ENCODE measurements around the gene APC2.
"Not testable (repeated sequence)": the region's sequence is repeated elsewhere in the genome, so short reads cannot be mapped to it uniquely, and the experiment has no call there.

Gene APC2

DNA sequence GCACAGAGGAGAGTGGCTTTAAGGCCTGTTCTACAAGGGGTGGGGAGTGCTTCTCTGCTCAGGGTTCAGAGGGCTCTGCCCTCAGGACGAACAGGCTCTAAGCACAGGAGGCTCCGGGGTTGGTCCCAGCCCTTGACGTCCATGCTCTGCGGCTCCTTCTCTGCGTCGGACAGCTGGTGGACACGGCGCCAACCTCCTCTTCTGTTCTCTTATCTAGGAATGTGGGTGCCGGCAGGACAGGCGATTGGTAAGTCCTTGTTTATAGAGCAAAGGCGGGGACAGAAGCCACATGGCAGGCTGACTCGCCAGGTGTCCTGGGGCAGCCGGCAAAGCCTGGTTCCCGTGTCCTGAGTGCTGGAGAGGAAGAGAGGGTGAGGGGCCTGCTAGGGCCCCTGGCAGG is 20.2 kb upstream of the APC2 start:
- DNase-seq: no peak

DNA sequence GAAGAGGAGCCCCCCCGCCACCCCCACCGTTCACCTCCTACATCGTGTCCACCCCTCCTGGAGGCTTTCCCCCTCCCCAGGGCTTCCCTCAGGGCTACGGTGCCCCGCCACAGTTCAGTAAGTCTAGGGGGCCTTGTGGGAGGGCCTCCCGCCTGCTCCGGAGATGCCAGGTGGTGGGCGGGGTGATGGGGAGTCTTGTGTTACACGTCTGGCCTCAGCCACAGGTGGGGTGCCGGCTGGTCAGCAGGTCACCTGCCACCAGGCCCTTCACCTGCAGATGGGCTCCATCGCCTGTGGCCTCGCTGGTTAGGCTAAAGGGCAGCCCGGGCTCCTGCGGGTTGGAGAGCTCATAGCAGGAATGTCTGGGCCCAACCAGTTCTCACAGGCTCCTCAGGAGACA is 19.7 kb upstream of the APC2 start:
- DNase-seq: no peak

GRCh38 chr19:1431759-1432506 is 18.0 kb upstream of the APC2 start:
- DNase-seq: no peak

GRCh38 chr19:1432507-1432887 is 17.4 kb upstream of the APC2 start:
- no peak for DNase-seq

- DNase-seq: no peak
These were observed 16.5 kb upstream of the APC2 start for GRCh38 chr19:1433119-1434039.

GRCh38 chr19:1434040-1434366 is 15.9 kb upstream of the APC2 start:
- no peak for DNase-seq

DNA sequence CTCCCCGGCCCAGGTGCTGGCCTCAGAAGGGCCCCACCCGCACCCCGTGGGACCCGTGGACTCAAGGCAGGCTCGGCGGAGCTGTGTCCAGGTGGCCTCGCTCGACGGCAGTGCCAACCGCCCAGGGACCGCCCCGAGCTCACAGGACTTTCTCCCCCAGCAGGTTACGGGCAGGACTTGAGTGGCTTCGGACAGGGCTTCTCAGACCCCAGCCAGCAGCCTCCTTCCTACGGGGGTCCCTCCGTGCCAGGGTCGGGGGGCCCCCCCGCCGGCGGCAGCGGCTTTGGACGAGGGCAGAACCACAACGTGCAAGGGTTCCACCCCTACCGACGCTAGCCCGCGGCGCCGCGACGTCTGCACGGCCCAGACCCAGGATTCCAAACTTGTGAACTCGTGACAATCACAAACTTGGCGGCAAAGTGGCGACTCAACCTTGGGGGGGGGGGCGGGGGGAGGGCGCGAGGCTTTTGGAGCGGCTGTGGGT is 15.3 kb upstream of the APC2 start:
- no peak for DNase-seq

- DNase-seq: no peak
These were observed 14.4 kb upstream of the APC2 start for GRCh38 chr19:1435378-1435989.

GRCh38 chr19:1437609-1438008 is 12.3 kb upstream of the APC2 start:
- no peak for DNase-seq

DNA sequence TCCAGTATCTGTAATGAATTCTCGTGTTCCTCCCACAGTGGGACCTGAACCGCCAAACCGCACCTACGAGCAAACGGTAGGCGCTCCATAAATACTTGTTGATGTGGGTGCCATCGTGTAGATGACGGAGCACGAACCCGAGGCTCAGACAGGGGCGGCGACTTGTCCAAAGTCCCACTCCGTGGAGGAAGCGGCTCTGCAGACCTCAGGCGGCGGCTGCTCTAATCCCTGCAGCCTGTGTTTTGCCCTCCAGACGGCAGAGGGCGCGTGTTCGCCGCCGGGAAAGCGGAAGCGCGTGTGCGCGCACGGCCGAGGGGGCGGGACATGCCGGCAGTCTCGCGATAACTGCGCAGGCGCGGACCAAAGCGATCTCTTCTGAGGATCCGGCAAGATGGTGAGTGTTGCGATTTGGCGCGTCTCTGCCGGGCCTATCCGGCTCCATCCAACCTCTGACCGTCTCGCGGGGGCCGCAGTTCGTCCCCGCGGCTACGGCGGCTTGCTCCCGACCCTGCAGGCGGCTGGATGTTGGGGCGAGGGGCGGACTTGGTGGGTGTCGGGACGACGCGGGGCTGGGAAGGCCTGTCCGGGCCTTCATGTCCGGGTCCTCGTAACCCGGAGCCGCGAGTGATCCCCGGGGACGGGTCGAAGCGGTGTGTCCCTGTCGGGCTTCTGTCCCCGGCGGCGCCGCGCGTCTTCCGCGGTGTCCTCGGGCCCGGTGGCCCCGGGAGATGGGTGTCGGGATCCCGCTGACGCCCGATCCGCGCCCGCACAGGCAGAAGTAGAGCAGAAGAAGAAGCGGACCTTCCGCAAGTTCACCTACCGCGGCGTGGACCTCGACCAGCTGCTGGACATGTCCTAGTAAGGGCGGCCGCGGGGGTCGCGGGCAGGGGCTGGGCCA is 11.6 kb upstream of the APC2 start, which contains the start of gene RPS15:
Gene RPS15 (plus strand): TSS at position 362 of the 898 bp plus-strand sequence. CDS start 30 bp downstream, at position 392.
- DNase-seq: peak; percentile 96

DNA sequence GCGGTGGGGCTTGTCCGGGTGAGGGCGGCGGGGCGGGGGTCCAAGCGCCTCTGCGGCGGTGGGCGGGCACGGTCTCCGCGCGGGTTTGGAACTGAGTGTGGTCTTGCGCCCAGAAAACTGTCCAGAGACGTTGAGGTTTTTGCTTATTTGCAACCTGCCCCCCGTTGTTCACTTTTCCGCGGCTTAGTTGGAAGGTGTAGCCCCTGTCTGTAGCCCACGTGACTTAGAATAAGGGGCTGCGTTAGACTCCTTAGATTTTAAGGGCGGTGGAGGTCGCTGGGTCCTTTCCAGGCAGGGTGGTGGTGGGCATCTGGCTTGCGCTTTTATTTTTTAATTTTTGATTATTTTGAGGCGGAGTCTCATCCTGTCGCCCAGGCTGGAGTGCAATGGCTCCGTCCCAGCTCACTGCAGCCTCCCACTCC is 11.0 kb upstream of the APC2 start:
- no peak for DNase-seq

GRCh38 chr19:1439525-1440417 is 10.2 kb upstream of the APC2 start:
- DNase-seq: not testable (repeated sequence)

- DNase-seq: no peak
These were observed 9.5 kb upstream of the APC2 start for GRCh38 chr19:1440418-1440801.

DNA sequence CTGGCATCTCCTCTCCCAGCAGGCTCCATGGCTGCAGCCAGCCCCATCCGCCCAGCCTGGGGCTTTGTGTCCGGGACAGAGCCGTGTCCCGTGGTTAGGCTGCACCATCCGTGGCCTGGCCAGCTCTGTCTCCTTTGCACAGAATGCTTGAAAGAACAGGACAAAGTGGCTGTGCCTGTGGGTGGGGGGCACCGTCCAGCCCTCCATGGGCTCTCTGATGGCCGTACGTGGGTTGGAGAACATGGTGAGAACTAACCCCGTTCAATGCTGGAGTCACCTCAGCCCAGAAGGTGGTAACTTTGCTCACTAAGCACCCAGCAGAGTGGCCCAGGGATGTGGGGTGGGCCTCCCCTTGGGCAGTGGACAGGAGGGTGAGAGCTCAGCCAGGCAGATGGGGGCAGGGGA is 8.9 kb upstream of the APC2 start:
- DNase-seq: no peak

- no peak for DNase-seq
These were observed 8.1 kb upstream of the APC2 start for GRCh38 chr19:1441677-1442438.

DNA sequence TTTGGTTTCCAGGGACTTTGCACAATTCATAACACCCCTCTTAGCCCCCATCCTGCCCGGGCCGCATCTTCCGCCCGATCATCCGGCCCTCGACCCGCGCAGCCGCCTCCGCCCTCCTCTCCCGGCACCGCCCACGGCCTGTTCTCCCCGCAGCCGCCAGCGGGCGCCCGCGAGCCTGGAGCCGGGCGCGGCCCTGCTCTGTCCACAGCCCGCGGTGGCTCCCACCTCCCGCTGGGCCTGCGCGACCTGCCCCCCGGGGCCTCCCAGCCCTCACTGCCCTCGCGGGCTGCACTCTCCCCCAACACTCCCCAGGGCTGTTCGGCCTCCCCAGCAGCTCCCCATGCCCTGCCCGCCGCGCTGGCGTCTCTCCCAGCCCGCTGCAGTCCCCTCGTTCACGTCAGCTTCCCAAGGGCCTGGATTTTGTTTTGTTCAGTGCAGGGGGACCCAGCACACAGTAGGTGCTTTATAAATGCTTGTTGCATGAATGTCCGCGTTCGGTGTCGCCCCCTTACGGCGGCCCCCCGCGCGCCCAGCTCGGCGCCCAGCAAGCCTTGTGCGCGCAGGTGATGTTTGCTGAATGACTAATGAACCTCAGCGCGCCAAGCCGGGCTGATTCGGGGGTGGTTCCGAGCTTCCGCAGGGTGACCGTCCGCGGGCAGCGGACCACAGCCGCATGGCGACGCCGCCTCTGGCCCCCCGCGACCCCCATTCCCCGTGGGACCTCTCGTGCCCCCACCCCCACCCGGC is 4.6 kb upstream of the APC2 start:
- DNase-seq: peak; percentile 83

GRCh38 chr19:1445932-1446712 is 3.8 kb upstream of the APC2 start:
- no peak for DNase-seq

DNA sequence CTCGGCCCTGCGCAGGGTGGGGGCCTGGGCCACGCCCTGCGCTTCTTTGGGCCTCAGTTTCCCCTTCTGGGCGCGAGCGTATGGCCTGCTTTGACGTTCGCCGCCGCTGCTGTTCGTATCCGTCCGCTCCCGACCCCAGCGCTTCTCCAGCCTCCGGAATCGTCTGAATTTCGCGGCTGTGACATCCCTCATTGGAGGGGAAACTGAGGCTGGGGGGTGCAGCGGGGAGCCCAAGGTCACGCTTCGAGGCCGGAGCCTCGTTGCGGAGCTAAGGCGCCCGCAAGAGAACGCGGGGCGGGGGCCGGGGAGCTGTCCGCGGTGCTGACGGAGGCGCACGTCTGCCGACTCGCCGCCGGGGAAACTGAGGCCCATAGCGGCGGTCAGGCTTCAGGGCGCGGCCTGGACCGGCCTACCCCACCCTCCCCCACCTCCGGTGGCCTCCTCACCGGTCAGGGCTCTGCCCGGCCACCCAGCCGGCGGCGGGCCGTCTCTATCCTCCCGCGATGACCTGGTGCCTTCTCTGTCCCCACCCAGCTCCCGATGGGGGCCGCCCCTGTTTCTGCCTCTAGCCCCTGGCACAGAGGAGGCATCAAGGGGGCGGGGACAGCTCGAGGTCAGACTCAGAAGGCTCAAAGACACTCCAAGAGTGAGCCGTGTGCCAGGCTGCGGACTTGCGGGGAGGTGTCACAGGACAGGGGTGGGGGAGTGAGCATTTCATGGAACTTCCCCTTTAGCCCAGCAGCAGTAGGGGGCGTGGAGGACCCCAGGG is 3.0 kb upstream of the APC2 start:
- DNase-seq: no peak

Measured in stimulated activated CD4-positive, alpha-beta T cell treated with anti-CD3 and anti-CD28 coated beads, Interleukin-15, amount 100 ng/mL, for 24 hours (primary cell).